GM10266 (cell line): ENCODE measurements around the gene YAP1.

Experiments used
- DNase-seq: peaks from one replicate; pipeline ENCODE4 v3.0.0; 2012; ENCODE audit errors: extremely low spot score
- TF ChIP-seq, protein P1 (sequence below): IDR thresholded peaks from 2 replicates; pipeline ENCODE4 v1.5.1; 2012; ENCODE audit warnings: mild to moderate bottlenecking, low read depth; ENCODE audit not compliant: control insufficient read depth, insufficient read depth; ENCODE audit errors: missing control alignments

YAP1 gene

GRCh38 chr11:102201776-102202175 is 91.5 kb downstream of the YAP1 start:
- DNase-seq, result no peak
- TF ChIP-seq, protein P1, sequence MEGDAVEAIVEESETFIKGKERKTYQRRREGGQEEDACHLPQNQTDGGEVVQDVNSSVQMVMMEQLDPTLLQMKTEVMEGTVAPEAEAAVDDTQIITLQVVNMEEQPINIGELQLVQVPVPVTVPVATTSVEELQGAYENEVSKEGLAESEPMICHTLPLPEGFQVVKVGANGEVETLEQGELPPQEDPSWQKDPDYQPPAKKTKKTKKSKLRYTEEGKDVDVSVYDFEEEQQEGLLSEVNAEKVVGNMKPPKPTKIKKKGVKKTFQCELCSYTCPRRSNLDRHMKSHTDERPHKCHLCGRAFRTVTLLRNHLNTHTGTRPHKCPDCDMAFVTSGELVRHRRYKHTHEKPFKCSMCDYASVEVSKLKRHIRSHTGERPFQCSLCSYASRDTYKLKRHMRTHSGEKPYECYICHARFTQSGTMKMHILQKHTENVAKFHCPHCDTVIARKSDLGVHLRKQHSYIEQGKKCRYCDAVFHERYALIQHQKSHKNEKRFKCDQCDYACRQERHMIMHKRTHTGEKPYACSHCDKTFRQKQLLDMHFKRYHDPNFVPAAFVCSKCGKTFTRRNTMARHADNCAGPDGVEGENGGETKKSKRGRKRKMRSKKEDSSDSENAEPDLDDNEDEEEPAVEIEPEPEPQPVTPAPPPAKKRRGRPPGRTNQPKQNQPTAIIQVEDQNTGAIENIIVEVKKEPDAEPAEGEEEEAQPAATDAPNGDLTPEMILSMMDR, result no peak

GRCh38 chr11:102202972-102203371 is 92.7 kb downstream of the YAP1 start:
- TF ChIP-seq, protein P1, result no peak
- no peak for DNase-seq

DNA sequence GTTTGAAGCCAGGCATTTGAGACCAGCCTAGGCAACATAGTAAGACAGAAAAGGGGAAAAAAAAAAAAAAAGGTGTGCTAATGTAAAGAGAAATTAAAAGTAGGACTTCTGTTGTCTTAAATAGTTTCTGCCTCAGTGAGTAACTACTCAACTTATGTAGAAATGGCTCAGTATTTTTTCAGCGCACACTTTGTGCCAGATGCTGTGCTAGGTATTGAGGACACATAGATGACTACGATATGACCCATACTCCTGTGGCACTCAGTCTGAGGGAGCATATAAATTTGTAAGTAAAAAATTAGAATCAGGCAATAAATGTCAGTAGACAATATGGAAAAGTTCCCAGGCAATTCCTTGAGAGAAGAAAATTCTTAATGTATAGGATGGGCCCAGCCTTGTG is 93.9 kb downstream of the YAP1 start:
- DNase-seq, result no peak
- TF ChIP-seq, protein P1, result no peak

DNA sequence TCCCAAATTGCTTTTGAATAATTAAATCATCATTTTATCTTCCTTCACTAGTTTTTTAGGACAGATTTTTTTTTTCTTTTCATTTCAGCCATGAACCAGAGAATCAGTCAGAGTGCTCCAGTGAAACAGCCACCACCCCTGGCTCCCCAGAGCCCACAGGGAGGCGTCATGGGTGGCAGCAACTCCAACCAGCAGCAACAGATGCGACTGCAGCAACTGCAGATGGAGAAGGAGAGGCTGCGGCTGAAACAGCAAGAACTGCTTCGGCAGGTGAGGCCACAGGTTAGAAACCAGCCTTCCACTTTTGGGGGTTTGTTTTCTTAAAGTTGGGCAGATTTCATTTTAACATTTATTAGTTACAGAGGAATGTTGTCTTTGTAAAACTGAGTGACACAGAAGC is 95.6 kb downstream of the YAP1 start:
- TF ChIP-seq, protein P1, result no peak
- DNase-seq, result no peak

DNA sequence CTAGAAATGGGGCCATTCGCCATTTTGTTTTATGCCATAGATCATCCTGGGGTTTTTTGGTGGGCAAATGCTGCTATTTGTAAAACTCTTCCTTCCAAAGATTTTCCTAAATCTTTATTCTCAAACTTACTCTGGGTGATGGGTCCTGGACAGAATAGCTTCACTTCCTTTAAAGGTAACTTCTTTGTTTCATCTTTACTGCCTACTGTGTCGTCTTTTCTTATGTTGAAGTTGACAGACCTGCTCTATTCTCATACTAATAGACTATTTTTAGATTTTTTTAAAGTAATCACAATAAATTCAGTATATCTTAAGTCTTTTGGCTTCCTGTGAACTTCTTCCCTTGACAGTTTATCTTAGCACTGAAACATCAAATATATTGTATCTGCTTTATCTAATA is 98.6 kb downstream of the YAP1 start:
- TF ChIP-seq, protein P1, result no peak
- no peak for DNase-seq

GRCh38 chr11:102214623-102215022 is 104.4 kb downstream of the YAP1 start:
- no peak for DNase-seq
- TF ChIP-seq, protein P1, result no peak

DNA sequence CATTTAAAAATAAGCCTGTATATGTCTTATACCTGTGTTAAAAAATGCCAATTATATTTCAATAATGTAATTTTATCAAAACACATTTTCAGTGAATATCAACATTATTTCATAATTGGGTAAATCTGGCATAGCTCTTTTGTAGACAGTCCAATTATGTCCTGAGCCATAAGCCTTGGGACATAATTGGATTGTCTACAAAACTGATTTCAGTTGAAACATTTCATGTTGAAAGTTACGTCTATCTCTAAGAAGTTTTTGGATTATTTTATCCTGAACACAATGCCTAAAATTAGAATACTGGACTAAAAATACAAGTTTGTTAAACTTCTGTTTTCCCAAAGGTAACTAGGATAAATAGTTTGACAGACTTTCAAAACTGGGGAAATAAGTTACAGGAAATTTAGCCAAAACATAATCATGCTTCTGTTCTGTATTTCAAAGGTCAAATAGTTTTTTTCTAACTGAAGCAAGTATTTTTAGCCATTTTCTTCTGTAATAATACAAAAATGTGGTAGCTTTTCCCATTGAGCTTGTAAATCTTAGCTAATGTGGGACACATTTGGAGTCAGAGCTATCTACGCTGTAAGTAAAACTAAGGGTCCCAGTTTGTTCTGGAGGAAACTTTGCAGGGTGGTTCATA is 106.3 kb downstream of the YAP1 start:
- no peak for DNase-seq
- TF ChIP-seq, protein P1, result no peak
